ENCODE measurements around the gene SDC1.

Gene SDC1

GRCh38 chr2:20164061-20164733 is 60.7 kb downstream of the SDC1 start:
- H3K36me3 Mint-ChIP-seq (ENCODE audit: low read depth) = no peaks in the 10 kb centered on the region
- peaks cover 4% of the 10 kb centered on the region for H3K27me3 Mint-ChIP-seq
- H3K4me1 Mint-ChIP-seq (ENCODE audit: low read depth) = no peaks in the 10 kb centered on the region
- H3K4me3 Mint-ChIP-seq = no peak overlapping the region
- intact Hi-C loops (cut with micrococcal nuclease) = no loop called here
- no peaks in the 10 kb centered on the region for H3K9me3 Mint-ChIP-seq
- no peak overlapping the region for H3K27ac Mint-ChIP-seq

- Mint-ChIP-seq H3K27me3 (peaks cover 9% of the 10 kb centered on the region), H3K4me3 (no peak overlapping the region), H3K27ac (no peak overlapping the region), H3K9me3 (no peaks in the 10 kb centered on the region), H3K4me1 (ENCODE audit: low read depth) (no peaks in the 10 kb centered on the region), H3K36me3 (ENCODE audit: low read depth) (no peaks in the 10 kb centered on the region)
- intact Hi-C loops (cut with micrococcal nuclease) = no loop called here
These were observed 65.4 kb downstream of the SDC1 start for GRCh38 chr2:20159411-20160070.

- intact Hi-C loops (cut with micrococcal nuclease) = no loop called here
- Mint-ChIP-seq H3K27me3 (peaks cover 10% of the 10 kb centered on the region), H3K36me3 (ENCODE audit: low read depth) (no peaks in the 10 kb centered on the region), H3K4me1 (ENCODE audit: low read depth) (no peaks in the 10 kb centered on the region), H3K9me3 (no peaks in the 10 kb centered on the region), H3K4me3 (no peak overlapping the region), H3K27ac (no peak overlapping the region)
These were observed 67.6 kb downstream of the SDC1 start for GRCh38 chr2:20157193-20157891.

GRCh38 chr2:20156836-20157192 is 68.1 kb downstream of the SDC1 start:
- intact Hi-C loops (cut with micrococcal nuclease) = no loop called here
- Mint-ChIP-seq H3K9me3 (no peaks in the 10 kb centered on the region), H3K27me3 (peaks cover 8% of the 10 kb centered on the region), H3K4me1 (ENCODE audit: low read depth) (no peaks in the 10 kb centered on the region), H3K4me3 (no peak overlapping the region), H3K27ac (no peak overlapping the region), H3K36me3 (ENCODE audit: low read depth) (no peaks in the 10 kb centered on the region)

GRCh38 chr2:20156076-20156759 is 68.7 kb downstream of the SDC1 start:
- Mint-ChIP-seq H3K4me1 (ENCODE audit: low read depth) (no peaks in the 10 kb centered on the region), H3K27me3 (peaks cover 8% of the 10 kb centered on the region), H3K4me3 (no peak overlapping the region), H3K9me3 (no peaks in the 10 kb centered on the region), H3K27ac (no peak overlapping the region), H3K36me3 (ENCODE audit: low read depth) (no peaks in the 10 kb centered on the region)
- intact Hi-C loops (cut with micrococcal nuclease) = no loop called here

GRCh38 chr2:20153131-20153851 is 71.6 kb downstream of the SDC1 start:
- intact Hi-C loops (cut with micrococcal nuclease) = no loop called here
- H3K4me1 Mint-ChIP-seq (ENCODE audit: low read depth) = peaks cover 15% of the 10 kb centered on the region
- no peak overlapping the region for H3K27ac Mint-ChIP-seq
- H3K4me3 Mint-ChIP-seq = no peak overlapping the region
- H3K27me3 Mint-ChIP-seq = peaks cover 9% of the 10 kb centered on the region
- no peaks in the 10 kb centered on the region for H3K36me3 Mint-ChIP-seq (ENCODE audit: low read depth)
- no peaks in the 10 kb centered on the region for H3K9me3 Mint-ChIP-seq

- intact Hi-C loops (cut with micrococcal nuclease) = no loop called here
- Mint-ChIP-seq H3K4me3 (no peak overlapping the region), H3K36me3 (ENCODE audit: low read depth) (no peaks in the 10 kb centered on the region), H3K9me3 (no peaks in the 10 kb centered on the region), H3K27ac (no peak overlapping the region), H3K27me3 (peaks cover 16% of the 10 kb centered on the region), H3K4me1 (ENCODE audit: low read depth) (peaks cover 15% of the 10 kb centered on the region)
These were observed 73.9 kb downstream of the SDC1 start for GRCh38 chr2:20150806-20151571.

All from dendritic cell treated with granulocyte-macrophage colony-stimulating factor and Interleukin-4, amounts not matched to agents 40 ng/mL and 50 ng/mL, for 4 days (primary cell).